ENCODE data around the gene RGMB.
"Not testable (repeated sequence)": the region's sequence is repeated elsewhere in the genome, so short reads cannot be mapped to it uniquely, and the experiment has no call there.

Gene RGMB

GRCh38 chr5:98773464-98774191 lies at the start of gene RGMB:
TSS of gene RGMB (plus strand) at chr5:98773663. CDS start at chr5:98774071, 408 bp downstream.
- peak; percentile 99 for DNase-seq (ENCODE audit: low read depth in 2 of 2)

- DNase-seq (ENCODE audit: low read depth in 2 of 2): no peak
These were observed 47.2 kb upstream of the RGMB start for GRCh38 chr5:98726258-98726657.

GRCh38 chr5:98727686-98728085 lies 45.8 kb upstream of the RGMB start:
- DNase-seq (ENCODE audit: low read depth in 2 of 2): peak; percentile 35 to 38

GRCh38 chr5:98734646-98735045 lies 38.8 kb upstream of the RGMB start:
- no peak for DNase-seq (ENCODE audit: low read depth in 2 of 2)

- DNase-seq (ENCODE audit: low read depth in 2 of 2): peak; percentile 34 to 42
These were observed 37.5 kb upstream of the RGMB start for GRCh38 chr5:98735806-98736507.

GRCh38 chr5:98736753-98737152 lies 36.7 kb upstream of the RGMB start:
- DNase-seq (ENCODE audit: low read depth in 2 of 2): no peak

GRCh38 chr5:98737441-98737840 lies 36.0 kb upstream of the RGMB start:
- DNase-seq (ENCODE audit: low read depth in 2 of 2): not testable (repeated sequence)

- not testable (repeated sequence) for DNase-seq (ENCODE audit: low read depth in 2 of 2)
These were observed 34.8 kb upstream of the RGMB start for GRCh38 chr5:98738481-98739149.

GRCh38 chr5:98741926-98742325 lies 31.5 kb upstream of the RGMB start:
- DNase-seq (ENCODE audit: low read depth in 2 of 2): no peak

GRCh38 chr5:98742396-98743073 lies 30.9 kb upstream of the RGMB start:
- DNase-seq (ENCODE audit: low read depth in 2 of 2): no peak

- not testable (repeated sequence) for DNase-seq (ENCODE audit: low read depth in 2 of 2)
These were observed 25.2 kb upstream of the RGMB start for GRCh38 chr5:98748259-98748658.

- no peak for DNase-seq (ENCODE audit: low read depth in 2 of 2)
These were observed 24.4 kb upstream of the RGMB start for GRCh38 chr5:98749046-98749445.

GRCh38 chr5:98750693-98751092 lies 22.8 kb upstream of the RGMB start:
- no peak for DNase-seq (ENCODE audit: low read depth in 2 of 2)

- not testable (repeated sequence) for DNase-seq (ENCODE audit: low read depth in 2 of 2)
These were observed 21.1 kb upstream of the RGMB start for GRCh38 chr5:98752331-98752730.

- DNase-seq (ENCODE audit: low read depth in 2 of 2): not testable (repeated sequence)
These were observed 20.7 kb upstream of the RGMB start for GRCh38 chr5:98752801-98753200.

GRCh38 chr5:98753507-98753906 lies 20.0 kb upstream of the RGMB start:
- DNase-seq (ENCODE audit: low read depth in 2 of 2): no peak

- no peak for DNase-seq (ENCODE audit: low read depth in 2 of 2)
These were observed 18.1 kb upstream of the RGMB start for GRCh38 chr5:98755406-98755805.

GRCh38 chr5:98757978-98758377 lies 15.5 kb upstream of the RGMB start:
- DNase-seq (ENCODE audit: low read depth in 2 of 2): no peak

- peak; percentile 83 to 86 for DNase-seq (ENCODE audit: low read depth in 2 of 2)
These were observed 10.3 kb upstream of the RGMB start for GRCh38 chr5:98763001-98763630.

GRCh38 chr5:98765815-98766214 lies 7.6 kb upstream of the RGMB start:
- no peak for DNase-seq (ENCODE audit: low read depth in 2 of 2)

- no peak for DNase-seq (ENCODE audit: low read depth in 2 of 2)
These were observed 5.9 kb upstream of the RGMB start for GRCh38 chr5:98767581-98767980.
